GM21367 (cell line): ENCODE data around the gene CFAP61.

Experiments used
- ATAC-seq: cut with Tn5 transposase; IDR thresholded peaks from one replicate; pipeline ENCODE4 v1.9.1; 2021; ENCODE audit not compliant: unreplicated experiment

CFAP61 gene

GRCh38 chr20:20167698-20168097 lies 115.4 kb downstream of the CFAP61 start:
- ATAC-seq, result no peak

- ATAC-seq, result no peak
These were observed 120.9 kb downstream of the CFAP61 start for GRCh38 chr20:20173254-20173653.

- no peak for ATAC-seq
These were observed 121.9 kb downstream of the CFAP61 start for GRCh38 chr20:20174089-20174835.

- no peak for ATAC-seq
These were observed 129.0 kb downstream of the CFAP61 start for GRCh38 chr20:20181322-20181721.

- ATAC-seq, result no peak
These were observed 131.8 kb downstream of the CFAP61 start for GRCh38 chr20:20184149-20184548.

GRCh38 chr20:20184706-20185105 lies 132.4 kb downstream of the CFAP61 start:
- no peak for ATAC-seq

GRCh38 chr20:20188647-20189046 lies 136.3 kb downstream of the CFAP61 start:
- ATAC-seq, result no peak

GRCh38 chr20:20192366-20192765 lies 140.0 kb downstream of the CFAP61 start:
- ATAC-seq, result no peak

- no peak for ATAC-seq
These were observed 142.8 kb downstream of the CFAP61 start for GRCh38 chr20:20195021-20195705.

GRCh38 chr20:20196610-20197009 lies 144.3 kb downstream of the CFAP61 start:
- no peak for ATAC-seq

- no peak for ATAC-seq
These were observed 145.7 kb downstream of the CFAP61 start for GRCh38 chr20:20198011-20198410.

- no peak for ATAC-seq
These were observed 147.2 kb downstream of the CFAP61 start for GRCh38 chr20:20199361-20200160.

- no peak for ATAC-seq
These were observed 148.8 kb downstream of the CFAP61 start for GRCh38 chr20:20201124-20201523.

- ATAC-seq, result no peak
These were observed 149.3 kb downstream of the CFAP61 start for GRCh38 chr20:20201639-20202038.

GRCh38 chr20:20202768-20203167 lies 150.4 kb downstream of the CFAP61 start:
- no peak for ATAC-seq

- no peak for ATAC-seq
These were observed 151.5 kb downstream of the CFAP61 start for GRCh38 chr20:20203784-20204183.

GRCh38 chr20:20204256-20204655 lies 151.9 kb downstream of the CFAP61 start:
- no peak for ATAC-seq

- ATAC-seq, result no peak
These were observed 153.0 kb downstream of the CFAP61 start for GRCh38 chr20:20205141-20205861.

GRCh38 chr20:20205862-20206236 lies 153.5 kb downstream of the CFAP61 start:
- no peak for ATAC-seq

- peak; percentile 73 for ATAC-seq
These were observed 154.5 kb downstream of the CFAP61 start for GRCh38 chr20:20206788-20207187.

- ATAC-seq, result no peak
These were observed 155.0 kb downstream of the CFAP61 start for GRCh38 chr20:20207291-20207690.
